ENCODE measurements around the gene FOXO1. TPM values are rescaled to one million over a fixed set of nuclear protein-coding genes. Genes with fewer than 3 reads are reported as not detected.

Gene FOXO1
- total and polyA plus RNA-seq, 2 experiments from 2014 or later = 32.4 to 68.0 TPM

DNA sequence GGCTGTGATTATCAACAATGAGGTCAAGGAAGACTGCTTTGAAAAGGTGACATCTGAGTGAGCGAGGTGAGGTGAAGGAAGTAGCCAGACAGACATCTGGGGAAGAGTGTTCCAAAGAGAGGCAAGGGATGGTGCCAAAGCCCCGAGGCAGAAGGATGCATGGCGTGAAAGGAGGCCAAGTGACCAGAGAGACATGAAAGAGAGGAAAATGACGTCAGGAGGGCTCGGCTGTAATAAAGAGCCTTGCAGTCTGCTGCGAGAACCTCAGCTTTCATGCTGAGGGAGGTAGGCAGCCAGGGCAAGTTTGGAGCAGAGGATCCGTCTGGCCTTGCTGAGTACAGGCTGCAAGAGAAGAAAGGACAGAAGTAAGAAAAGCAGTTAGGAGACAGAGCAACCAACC, 50.8 kb downstream of the FOXO1 start:
- H3K79me2 ChIP-seq (replicated peaks; ENCODE audit: insufficient read depth) = peaks cover 100% of the 10 kb centered on the region
- Mint-ChIP-seq H3K9me3 (no peaks in the 10 kb centered on the region), H3K36me3 (ENCODE audit: low read depth) (peaks cover 6% of the 10 kb centered on the region; the same call in 2 of the 3 replicates), H3K27me3 (ENCODE audit: insufficient read depth, low read depth, poor library complexity) (peaks cover 2% of the 10 kb centered on the region), H3K4me1 (peaks cover 87% of the 10 kb centered on the region), H3K4me3 (no peak overlapping the region), H3K27ac (peak overlapping the region; percentile 20; the same call in 1 of the 2 replicates)
- peaks cover 90% of the 10 kb centered on the region for H3K4me1 ChIP-seq (ENCODE audit: insufficient read depth)
- H3K9me2 ChIP-seq (ENCODE audit: insufficient read depth) = no peaks in the 10 kb centered on the region
- no peaks in the 10 kb centered on the region for H3K27me3 ChIP-seq (ENCODE audit: insufficient read depth)
- TF ChIP-seq EZH2phosphoT487 (IDR thresholded peaks at IDR 0.05; ENCODE audit: unreplicated experiment) (no peak), EZH2 (IDR thresholded peaks at IDR 0.05; ENCODE audit: low read depth, unreplicated experiment) (no peak), NANOG (IDR thresholded peaks at IDR 0.05; ENCODE audit: borderline replicate concordance) (no peak), POLR2AphosphoS5 (IDR thresholded peaks at IDR 0.05; ENCODE audit: low read depth) (no peak), ZNF331 (CRISPR knock-in tag; IDR thresholded peaks at IDR 0.05; ENCODE audit: low read depth) (no peak), STAT1 (IDR thresholded peaks at IDR 0.05; ENCODE audit: unreplicated experiment) (no peak), CREB1 (CRISPR knock-in tag; IDR thresholded peaks at IDR 0.05; ENCODE audit: low read depth) (no peak), ZNF114 (CRISPR knock-in tag; IDR thresholded peaks at IDR 0.05) (no peak), JUNB (IDR thresholded peaks at IDR 0.05; ENCODE audit: unreplicated experiment) (no peak)
- TF ChIP-seq, protein P1, sequence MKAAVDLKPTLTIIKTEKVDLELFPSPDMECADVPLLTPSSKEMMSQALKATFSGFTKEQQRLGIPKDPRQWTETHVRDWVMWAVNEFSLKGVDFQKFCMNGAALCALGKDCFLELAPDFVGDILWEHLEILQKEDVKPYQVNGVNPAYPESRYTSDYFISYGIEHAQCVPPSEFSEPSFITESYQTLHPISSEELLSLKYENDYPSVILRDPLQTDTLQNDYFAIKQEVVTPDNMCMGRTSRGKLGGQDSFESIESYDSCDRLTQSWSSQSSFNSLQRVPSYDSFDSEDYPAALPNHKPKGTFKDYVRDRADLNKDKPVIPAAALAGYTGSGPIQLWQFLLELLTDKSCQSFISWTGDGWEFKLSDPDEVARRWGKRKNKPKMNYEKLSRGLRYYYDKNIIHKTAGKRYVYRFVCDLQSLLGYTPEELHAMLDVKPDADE (IDR thresholded peaks at IDR 0.05) = no peak
- TF ChIP-seq, protein P2, sequence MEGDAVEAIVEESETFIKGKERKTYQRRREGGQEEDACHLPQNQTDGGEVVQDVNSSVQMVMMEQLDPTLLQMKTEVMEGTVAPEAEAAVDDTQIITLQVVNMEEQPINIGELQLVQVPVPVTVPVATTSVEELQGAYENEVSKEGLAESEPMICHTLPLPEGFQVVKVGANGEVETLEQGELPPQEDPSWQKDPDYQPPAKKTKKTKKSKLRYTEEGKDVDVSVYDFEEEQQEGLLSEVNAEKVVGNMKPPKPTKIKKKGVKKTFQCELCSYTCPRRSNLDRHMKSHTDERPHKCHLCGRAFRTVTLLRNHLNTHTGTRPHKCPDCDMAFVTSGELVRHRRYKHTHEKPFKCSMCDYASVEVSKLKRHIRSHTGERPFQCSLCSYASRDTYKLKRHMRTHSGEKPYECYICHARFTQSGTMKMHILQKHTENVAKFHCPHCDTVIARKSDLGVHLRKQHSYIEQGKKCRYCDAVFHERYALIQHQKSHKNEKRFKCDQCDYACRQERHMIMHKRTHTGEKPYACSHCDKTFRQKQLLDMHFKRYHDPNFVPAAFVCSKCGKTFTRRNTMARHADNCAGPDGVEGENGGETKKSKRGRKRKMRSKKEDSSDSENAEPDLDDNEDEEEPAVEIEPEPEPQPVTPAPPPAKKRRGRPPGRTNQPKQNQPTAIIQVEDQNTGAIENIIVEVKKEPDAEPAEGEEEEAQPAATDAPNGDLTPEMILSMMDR (conservative IDR thresholded peaks at IDR 0.05; ENCODE audit: low read depth in 2 of 2) = no peak
- TF ChIP-seq, protein P3, sequence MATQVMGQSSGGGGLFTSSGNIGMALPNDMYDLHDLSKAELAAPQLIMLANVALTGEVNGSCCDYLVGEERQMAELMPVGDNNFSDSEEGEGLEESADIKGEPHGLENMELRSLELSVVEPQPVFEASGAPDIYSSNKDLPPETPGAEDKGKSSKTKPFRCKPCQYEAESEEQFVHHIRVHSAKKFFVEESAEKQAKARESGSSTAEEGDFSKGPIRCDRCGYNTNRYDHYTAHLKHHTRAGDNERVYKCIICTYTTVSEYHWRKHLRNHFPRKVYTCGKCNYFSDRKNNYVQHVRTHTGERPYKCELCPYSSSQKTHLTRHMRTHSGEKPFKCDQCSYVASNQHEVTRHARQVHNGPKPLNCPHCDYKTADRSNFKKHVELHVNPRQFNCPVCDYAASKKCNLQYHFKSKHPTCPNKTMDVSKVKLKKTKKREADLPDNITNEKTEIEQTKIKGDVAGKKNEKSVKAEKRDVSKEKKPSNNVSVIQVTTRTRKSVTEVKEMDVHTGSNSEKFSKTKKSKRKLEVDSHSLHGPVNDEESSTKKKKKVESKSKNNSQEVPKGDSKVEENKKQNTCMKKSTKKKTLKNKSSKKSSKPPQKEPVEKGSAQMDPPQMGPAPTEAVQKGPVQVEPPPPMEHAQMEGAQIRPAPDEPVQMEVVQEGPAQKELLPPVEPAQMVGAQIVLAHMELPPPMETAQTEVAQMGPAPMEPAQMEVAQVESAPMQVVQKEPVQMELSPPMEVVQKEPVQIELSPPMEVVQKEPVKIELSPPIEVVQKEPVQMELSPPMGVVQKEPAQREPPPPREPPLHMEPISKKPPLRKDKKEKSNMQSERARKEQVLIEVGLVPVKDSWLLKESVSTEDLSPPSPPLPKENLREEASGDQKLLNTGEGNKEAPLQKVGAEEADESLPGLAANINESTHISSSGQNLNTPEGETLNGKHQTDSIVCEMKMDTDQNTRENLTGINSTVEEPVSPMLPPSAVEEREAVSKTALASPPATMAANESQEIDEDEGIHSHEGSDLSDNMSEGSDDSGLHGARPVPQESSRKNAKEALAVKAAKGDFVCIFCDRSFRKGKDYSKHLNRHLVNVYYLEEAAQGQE (IDR thresholded peaks at IDR 0.05; ENCODE audit: unreplicated experiment) = no peak
- TF ChIP-seq, protein P4, sequence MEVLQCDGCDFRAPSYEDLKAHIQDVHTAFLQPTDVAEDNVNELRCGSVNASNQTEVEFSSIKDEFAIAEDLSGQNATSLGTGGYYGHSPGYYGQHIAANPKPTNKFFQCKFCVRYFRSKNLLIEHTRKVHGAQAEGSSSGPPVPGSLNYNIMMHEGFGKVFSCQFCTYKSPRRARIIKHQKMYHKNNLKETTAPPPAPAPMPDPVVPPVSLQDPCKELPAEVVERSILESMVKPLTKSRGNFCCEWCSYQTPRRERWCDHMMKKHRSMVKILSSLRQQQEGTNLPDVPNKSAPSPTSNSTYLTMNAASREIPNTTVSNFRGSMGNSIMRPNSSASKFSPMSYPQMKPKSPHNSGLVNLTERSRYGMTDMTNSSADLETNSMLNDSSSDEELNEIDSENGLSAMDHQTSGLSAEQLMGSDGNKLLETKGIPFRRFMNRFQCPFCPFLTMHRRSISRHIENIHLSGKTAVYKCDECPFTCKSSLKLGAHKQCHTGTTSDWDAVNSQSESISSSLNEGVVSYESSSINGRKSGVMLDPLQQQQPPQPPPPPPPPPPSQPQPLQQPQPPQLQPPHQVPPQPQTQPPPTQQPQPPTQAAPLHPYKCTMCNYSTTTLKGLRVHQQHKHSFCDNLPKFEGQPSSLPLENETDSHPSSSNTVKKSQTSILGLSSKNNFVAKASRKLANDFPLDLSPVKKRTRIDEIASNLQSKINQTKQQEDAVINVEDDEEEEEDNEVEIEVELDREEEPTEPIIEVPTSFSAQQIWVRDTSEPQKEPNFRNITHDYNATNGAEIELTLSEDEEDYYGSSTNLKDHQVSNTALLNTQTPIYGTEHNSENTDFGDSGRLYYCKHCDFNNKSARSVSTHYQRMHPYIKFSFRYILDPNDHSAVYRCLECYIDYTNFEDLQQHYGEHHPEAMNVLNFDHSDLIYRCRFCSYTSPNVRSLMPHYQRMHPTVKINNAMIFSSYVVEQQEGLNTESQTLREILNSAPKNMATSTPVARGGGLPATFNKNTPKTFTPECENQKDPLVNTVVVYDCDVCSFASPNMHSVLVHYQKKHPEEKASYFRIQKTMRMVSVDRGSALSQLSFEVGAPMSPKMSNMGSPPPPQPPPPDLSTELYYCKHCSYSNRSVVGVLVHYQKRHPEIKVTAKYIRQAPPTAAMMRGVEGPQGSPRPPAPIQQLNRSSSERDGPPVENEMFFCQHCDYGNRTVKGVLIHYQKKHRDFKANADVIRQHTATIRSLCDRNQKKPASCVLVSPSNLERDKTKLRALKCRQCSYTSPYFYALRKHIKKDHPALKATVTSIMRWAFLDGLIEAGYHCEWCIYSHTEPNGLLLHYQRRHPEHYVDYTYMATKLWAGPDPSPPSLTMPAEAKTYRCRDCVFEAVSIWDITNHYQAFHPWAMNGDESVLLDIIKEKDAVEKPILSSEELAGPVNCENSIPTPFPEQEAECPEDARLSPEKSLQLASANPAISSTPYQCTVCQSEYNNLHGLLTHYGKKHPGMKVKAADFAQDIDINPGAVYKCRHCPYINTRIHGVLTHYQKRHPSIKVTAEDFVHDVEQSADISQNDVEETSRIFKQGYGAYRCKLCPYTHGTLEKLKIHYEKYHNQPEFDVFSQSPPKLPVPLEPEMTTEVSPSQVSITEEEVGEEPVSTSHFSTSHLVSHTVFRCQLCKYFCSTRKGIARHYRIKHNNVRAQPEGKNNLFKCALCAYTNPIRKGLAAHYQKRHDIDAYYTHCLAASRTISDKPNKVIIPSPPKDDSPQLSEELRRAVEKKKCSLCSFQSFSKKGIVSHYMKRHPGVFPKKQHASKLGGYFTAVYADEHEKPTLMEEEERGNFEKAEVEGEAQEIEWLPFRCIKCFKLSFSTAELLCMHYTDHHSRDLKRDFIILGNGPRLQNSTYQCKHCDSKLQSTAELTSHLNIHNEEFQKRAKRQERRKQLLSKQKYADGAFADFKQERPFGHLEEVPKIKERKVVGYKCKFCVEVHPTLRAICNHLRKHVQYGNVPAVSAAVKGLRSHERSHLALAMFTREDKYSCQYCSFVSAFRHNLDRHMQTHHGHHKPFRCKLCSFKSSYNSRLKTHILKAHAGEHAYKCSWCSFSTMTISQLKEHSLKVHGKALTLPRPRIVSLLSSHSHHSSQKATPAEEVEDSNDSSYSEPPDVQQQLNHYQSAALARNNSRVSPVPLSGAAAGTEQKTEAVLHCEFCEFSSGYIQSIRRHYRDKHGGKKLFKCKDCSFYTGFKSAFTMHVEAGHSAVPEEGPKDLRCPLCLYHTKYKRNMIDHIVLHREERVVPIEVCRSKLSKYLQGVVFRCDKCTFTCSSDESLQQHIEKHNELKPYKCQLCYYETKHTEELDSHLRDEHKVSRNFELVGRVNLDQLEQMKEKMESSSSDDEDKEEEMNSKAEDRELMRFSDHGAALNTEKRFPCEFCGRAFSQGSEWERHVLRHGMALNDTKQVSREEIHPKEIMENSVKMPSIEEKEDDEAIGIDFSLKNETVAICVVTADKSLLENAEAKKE (CRISPR knock-in tag; IDR thresholded peaks at IDR 0.05) = no peak
- peak; percentile 7; the same call in 1 of the 3 replicates for ATAC-seq
- no peaks in the 10 kb centered on the region for H3K36me3 ChIP-seq (ENCODE audit: insufficient read depth)
- no peak overlapping the region for H2AFZ ChIP-seq
- H4K20me1 ChIP-seq (replicated peaks; ENCODE audit: insufficient read depth) = peaks cover 94% of the 10 kb centered on the region
- no peak overlapping the region for H3K4me3 ChIP-seq
- peaks cover 15% of the 10 kb centered on the region for H3F3A ChIP-seq (replicated peaks; ENCODE audit: low read depth)
- H3K4me2 ChIP-seq = no peak overlapping the region
- peak overlapping the region; percentile 60; the same call in 1 of the 2 replicates for H3K27ac ChIP-seq (ENCODE audit: low read depth)
- DNase-seq (ENCODE audit: low spot score) = no peak
